AG09309 (cell line): ENCODE results near the gene SLC24A3.

Source experiments
- DNase-seq: peaks from one replicate; pipeline ENCODE4 v3.0.0-alpha.2; 2010; ENCODE audit warnings: low read depth
- H3K4me3 ChIP-seq: 2 replicates; pipeline ENCODE4 v1.5.1; 2011; ENCODE audit warnings: mild to moderate bottlenecking, low read depth, low read length, moderate library complexity; ENCODE audit not compliant: control insufficient read depth
- CTCF ChIP-seq: IDR thresholded peaks from 2 replicates; pipeline ENCODE4 v1.5.1; 2011; ENCODE audit warnings: mild to moderate bottlenecking, low read depth, low read length, inconsistent platforms; ENCODE audit not compliant: insufficient read depth, control insufficient read depth; ENCODE audit errors: missing control alignments

Gene SLC24A3

DNA sequence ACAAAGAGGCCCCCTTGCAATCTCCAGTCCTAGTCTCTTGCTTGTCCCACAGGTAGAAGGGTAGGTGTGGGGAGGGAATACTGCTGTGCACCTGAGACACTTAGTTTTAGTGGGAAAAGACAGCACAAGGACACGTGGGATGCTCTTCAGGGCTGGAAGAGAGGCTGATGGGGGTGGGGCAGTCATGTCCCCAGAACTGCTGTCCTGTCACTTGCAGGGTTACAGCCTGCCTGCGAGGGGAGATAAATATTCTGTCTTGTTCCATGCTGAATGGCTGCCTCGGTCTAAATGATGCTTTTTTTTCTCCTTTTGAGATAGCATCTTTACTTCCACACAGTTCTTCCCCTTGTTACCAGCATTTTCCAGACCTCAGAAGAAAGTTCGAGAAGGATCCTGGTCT lies 106.2 kb downstream of the SLC24A3 start:
- TF ChIP-seq CTCF, result no peak
- no peak for DNase-seq
- H3K4me3 ChIP-seq, result no peak overlapping the region

- DNase-seq, result no peak
- no peak for TF ChIP-seq CTCF
- no peak overlapping the region for H3K4me3 ChIP-seq
Observed at GRCh38 chr20:19320005-19320404, 107.6 kb downstream of the SLC24A3 start.

- DNase-seq, result no peak
- H3K4me3 ChIP-seq, result no peak overlapping the region
- TF ChIP-seq CTCF, result no peak
Observed at GRCh38 chr20:19321176-19321575, 108.7 kb downstream of the SLC24A3 start.

DNA sequence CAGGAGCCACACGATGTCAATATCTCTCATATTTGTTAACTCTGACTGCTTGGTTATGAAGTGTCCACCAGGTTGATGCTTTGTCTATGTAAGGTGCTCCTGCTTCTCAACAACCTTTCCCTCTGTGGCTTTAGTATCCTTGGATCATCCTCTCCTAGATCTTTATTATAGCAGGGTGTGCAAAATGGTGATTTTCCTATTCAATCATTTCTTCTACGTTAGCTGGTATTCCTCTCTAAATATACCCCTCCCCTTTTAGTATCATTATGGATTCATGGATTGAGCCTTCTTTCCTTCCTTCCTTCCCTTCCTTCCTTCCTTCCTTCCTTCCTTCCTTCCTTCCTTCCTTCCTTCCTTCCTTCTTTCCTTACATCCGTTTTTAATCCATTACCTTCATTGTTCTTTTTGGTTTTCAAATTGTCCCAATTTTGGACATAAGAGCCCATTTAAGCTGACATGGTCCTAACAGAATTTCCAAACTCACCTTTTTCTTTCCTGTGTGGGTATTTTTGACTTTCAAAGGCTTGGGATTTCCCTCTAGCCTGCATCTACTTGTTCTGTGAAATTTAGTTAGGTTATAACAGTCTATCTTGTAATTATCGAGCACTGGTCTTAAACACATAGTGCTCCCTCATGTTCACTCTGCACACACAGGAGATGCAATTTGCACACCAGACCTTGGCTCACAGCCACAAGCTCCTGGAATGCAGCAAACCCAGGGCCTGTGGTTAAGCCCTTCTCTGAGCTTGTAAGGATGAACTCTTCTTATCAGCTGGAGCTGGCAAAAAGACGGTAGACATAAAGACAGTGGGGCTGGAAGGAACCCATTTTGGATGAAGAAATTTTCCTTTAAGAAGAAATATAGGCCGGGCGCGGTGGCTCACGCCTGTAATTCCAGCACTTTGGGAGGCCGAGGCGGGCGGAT lies 109.9 kb downstream of the SLC24A3 start:
- no peak overlapping the region for H3K4me3 ChIP-seq
- no peak for TF ChIP-seq CTCF
- no peak for DNase-seq

DNA sequence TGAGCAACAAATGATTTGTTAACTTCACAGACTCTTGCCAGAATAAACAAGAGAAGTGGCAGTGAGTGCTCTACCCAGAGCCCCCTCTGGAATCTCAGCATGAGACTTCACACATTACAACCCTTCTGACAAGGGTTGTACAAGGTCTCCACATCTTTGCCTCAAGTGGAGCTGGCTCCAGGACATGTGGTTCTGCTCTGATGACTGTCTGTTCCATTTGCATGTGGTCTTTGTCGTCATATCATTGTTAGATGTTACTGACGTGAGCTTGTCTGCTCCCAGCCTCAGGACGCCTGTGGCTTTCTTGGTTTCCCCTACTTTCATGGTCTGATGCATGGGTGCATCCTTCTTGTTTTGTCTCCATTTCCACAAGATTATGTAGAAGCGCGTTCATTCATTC lies 115.0 kb downstream of the SLC24A3 start:
- no peak overlapping the region for H3K4me3 ChIP-seq
- no peak for DNase-seq
- TF ChIP-seq CTCF, result no peak

GRCh38 chr20:19328676-19329075 lies 116.2 kb downstream of the SLC24A3 start:
- no peak overlapping the region for H3K4me3 ChIP-seq
- no peak for DNase-seq
- TF ChIP-seq CTCF, result no peak

DNA sequence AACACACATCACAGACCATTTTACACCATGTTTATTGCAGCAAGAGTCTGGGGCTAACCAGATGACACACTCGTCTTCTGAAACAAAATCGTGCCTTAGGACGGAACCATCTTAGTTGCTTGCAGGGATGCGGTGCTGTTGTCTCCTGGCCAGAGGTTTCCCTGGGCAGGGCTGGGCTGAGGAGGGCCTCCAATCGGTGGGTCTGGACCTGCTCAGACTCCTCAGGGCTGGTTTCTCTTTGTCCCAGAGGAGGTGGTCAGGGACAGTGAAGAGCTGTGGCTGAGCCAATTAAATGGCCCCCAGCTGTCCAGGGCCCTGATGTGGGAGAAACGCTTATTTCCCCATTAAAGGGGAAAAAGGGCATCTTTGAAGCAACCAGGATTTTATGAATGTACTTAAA lies 117.6 kb downstream of the SLC24A3 start:
- DNase-seq, result no peak
- H3K4me3 ChIP-seq, result no peak overlapping the region
- TF ChIP-seq CTCF, result no peak
